Neuronal stem cell (in vitro differentiated cells): Measurements from ENCODE around the gene ZBTB45.
"Not testable (repeated sequence)": the region's sequence is repeated elsewhere in the genome, so short reads cannot be mapped to it uniquely, and the experiment has no call there.

Experiments used
- DNase-seq: peaks from one replicate; pipeline ENCODE4 v3.0.0-alpha.2; 2013; ENCODE audit warnings: low spot score
- H2AFZ ChIP-seq: one replicate; pipeline ENCODE4 v1.6.1; 2013; ENCODE audit warnings: mild to moderate bottlenecking, low read length, inconsistent platforms
- H2AK5ac ChIP-seq: 2 replicates; pipeline ENCODE4 v1.6.1; 2013; ENCODE audit warnings: low read depth, mild to moderate bottlenecking, inconsistent platforms, low read length, moderate library complexity, mixed read lengths
- H2BK120ac ChIP-seq: 2 replicates; pipeline ENCODE4 v1.6.1; 2013; ENCODE audit warnings: low read depth, mild to moderate bottlenecking, inconsistent platforms, low read length, moderate library complexity, mixed read lengths
- H2BK12ac ChIP-seq: one replicate; pipeline ENCODE4 v1.6.1; 2013; ENCODE audit warnings: low read length, inconsistent platforms
- H2BK15ac ChIP-seq: 2 replicates; pipeline ENCODE4 v1.6.1; 2013; ENCODE audit warnings: mild to moderate bottlenecking, low read length, inconsistent platforms, mixed read lengths
- H2BK5ac ChIP-seq: one replicate; pipeline ENCODE4 v1.6.1; 2013; ENCODE audit warnings: inconsistent platforms, mild to moderate bottlenecking, low read length, moderate library complexity
- H3K14ac ChIP-seq: one replicate; pipeline ENCODE4 v1.6.1; 2013; ENCODE audit warnings: low read length, inconsistent platforms
- H3K18ac ChIP-seq: 2 replicates; pipeline ENCODE4 v1.6.1; 2013; ENCODE audit warnings: low read length, inconsistent platforms
- H3K23ac ChIP-seq: 2 replicates; pipeline ENCODE4 v1.6.1; 2013; ENCODE audit warnings: low read depth, mild to moderate bottlenecking, mixed read lengths, low read length, inconsistent platforms; ENCODE audit not compliant: poor library complexity
- H3K27ac ChIP-seq: replicated peaks from 3 replicates; pipeline ENCODE4 v1.5.1; 2013; ENCODE audit warnings: low read length, inconsistent platforms
- H3K27me3 ChIP-seq, 3 experiments: 2 replicates each; pipeline ENCODE4 v1.6.1; 2013; ENCODE audit warnings: low read length in 3 of 3, mild to moderate bottlenecking in 2 of 3, inconsistent platforms in 1 of 3, low read depth in 1 of 3, mixed read lengths in 1 of 3, moderate library complexity in 1 of 3; ENCODE audit not compliant: control insufficient read depth in 3 of 3, insufficient read depth in 3 of 3
- H3K36me3 ChIP-seq, 2 donors: replicated peaks in 1 of 2; 2 replicates each; pipeline ENCODE4 v1.6.1; 2013; ENCODE audit warnings: low read length in 2 of 2; ENCODE audit not compliant: control insufficient read depth in 2 of 2, insufficient read depth in 2 of 2
- H3K4ac ChIP-seq: 2 replicates; pipeline ENCODE4 v1.6.1; 2013; ENCODE audit warnings: inconsistent platforms, mild to moderate bottlenecking, low read length, moderate library complexity
- H3K4me1 ChIP-seq, 2 donors: 1 replicate in 1 of 2; 2 replicates in 1 of 2; pipeline ENCODE4 v1.6.1; 2013; ENCODE audit warnings: low read length in 2 of 2, low read depth in 1 of 2; ENCODE audit not compliant: control insufficient read depth in 2 of 2, insufficient read depth in 1 of 2
- H3K4me2 ChIP-seq: one replicate; pipeline ENCODE4 v1.6.1; 2013; ENCODE audit warnings: mild to moderate bottlenecking, low read length, inconsistent platforms; ENCODE audit not compliant: insufficient read depth, poor library complexity, severe bottlenecking
- H3K4me3 ChIP-seq, 2 donors: 2 replicates each; pipeline ENCODE4 v1.5.1; 2013; ENCODE audit warnings: low read length in 2 of 2, mild to moderate bottlenecking in 2 of 2, inconsistent platforms in 1 of 2, moderate library complexity in 1 of 2
- H3K79me1 ChIP-seq: one replicate; pipeline ENCODE4 v1.6.1; 2013; ENCODE audit warnings: low read depth, mild to moderate bottlenecking, inconsistent platforms, low read length, moderate library complexity
- H3K9ac ChIP-seq: one replicate; pipeline ENCODE4 v1.6.1; 2013; ENCODE audit warnings: mild to moderate bottlenecking, low read depth, low read length, inconsistent platforms; ENCODE audit not compliant: poor library complexity
- H3K9me3 ChIP-seq, 2 donors: replicated peaks in 1 of 2; 2 replicates each; pipeline versions ENCODE3 to v1.6.1; 2013; ENCODE audit warnings: low read length in 2 of 2, mild to moderate bottlenecking in 2 of 2, inconsistent platforms in 1 of 2, low read depth in 1 of 2, mixed read lengths in 1 of 2, moderate library complexity in 1 of 2; ENCODE audit not compliant: control insufficient read depth in 2 of 2, insufficient read depth in 1 of 2
- H4K8ac ChIP-seq: one replicate; pipeline ENCODE4 v1.6.1; 2013; ENCODE audit warnings: low read depth, mild to moderate bottlenecking, inconsistent platforms, low read length, moderate library complexity
- H4K91ac ChIP-seq: one replicate; pipeline ENCODE4 v1.6.1; 2013; ENCODE audit warnings: low read length, low read depth, mild to moderate bottlenecking, inconsistent platforms; ENCODE audit not compliant: poor library complexity
- WGBS, 2 donors: extraction: QIAGEN DNeasy Blood & Tissue Kit; methylation state at CpG; one replicate each; pipeline ENCODE4 v1.1.7; 2013; ENCODE audit warnings: missing lambda C conversion rate in 2 of 2, mixed read lengths in 1 of 2; ENCODE audit not compliant: insufficient read length in 2 of 2, insufficient replicate concordance in 1 of 2; ENCODE audit errors: extremely low coverage in 2 of 2; 5-methylcytosine and 5-hydroxymethylcytosine counted together

The ZBTB45 gene

GRCh38 chr19:58484349-58484748, 35.3 kb downstream of the ZBTB45 start:
- not testable (repeated sequence) for DNase-seq, H3K4me2 ChIP-seq, H3K4me3 ChIP-seq, H2AFZ ChIP-seq, H3K4me1 ChIP-seq, H2BK5ac ChIP-seq, H2BK15ac ChIP-seq, H2BK12ac ChIP-seq, H4K91ac ChIP-seq, H3K27me3 ChIP-seq, H3K4ac ChIP-seq, H3K18ac ChIP-seq, H3K27ac ChIP-seq, H2AK5ac ChIP-seq, H2BK120ac ChIP-seq, H3K9me3 ChIP-seq, H3K23ac ChIP-seq, H3K14ac ChIP-seq, H4K8ac ChIP-seq, H3K9ac ChIP-seq, H3K79me1 ChIP-seq
- H3K36me3 ChIP-seq = peaks cover 9 to 22% of the 10 kb centered on the region in 2 donors
- WGBS, 2 donors = 100% methylated on average over 1 of the region's 5 CpGs; no CpG with 5 or more reads in 1 of the 2 donors

DNA sequence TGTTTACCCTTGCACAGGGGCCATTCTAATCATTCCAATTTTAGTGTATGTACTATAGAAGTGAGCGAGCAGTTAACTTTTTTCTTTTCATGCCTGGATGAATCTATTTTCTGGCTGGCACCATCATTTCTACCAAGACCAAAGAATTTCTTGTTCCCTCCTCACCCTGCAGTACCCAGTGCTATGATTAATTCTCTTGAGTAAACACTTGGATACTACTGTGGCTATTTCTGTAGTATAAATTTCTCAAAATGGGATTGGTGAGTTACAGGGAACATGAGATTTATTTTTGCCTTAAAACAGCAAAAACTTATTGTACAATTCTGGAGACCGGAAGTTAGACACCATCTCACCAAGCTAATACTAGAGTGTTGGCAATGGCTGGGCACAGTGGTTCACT, 35.8 kb downstream of the ZBTB45 start:
- no peak overlapping the region for H3K23ac ChIP-seq
- H2BK15ac ChIP-seq = no peak overlapping the region
- no peak overlapping the region for H2BK120ac ChIP-seq
- no CpG with 5 or more reads among the region's 2 CpGs for WGBS, 2 donors
- H3K9me3 ChIP-seq = no peaks in the 10 kb centered on the region
- H3K36me3 ChIP-seq = peaks cover 9 to 28% of the 10 kb centered on the region in 2 donors
- H3K27ac ChIP-seq = no peak overlapping the region
- no peak overlapping the region for H2AK5ac ChIP-seq
- no peaks in the 10 kb centered on the region for H3K27me3 ChIP-seq
- H3K4me3 ChIP-seq = no peak overlapping the region
- no peak overlapping the region for H2BK5ac ChIP-seq
- no peak overlapping the region for H4K8ac ChIP-seq
- H3K18ac ChIP-seq = no peak overlapping the region
- no peak overlapping the region for H3K4ac ChIP-seq
- no peak overlapping the region for H2AFZ ChIP-seq
- H3K79me1 ChIP-seq = peaks cover 2% of the 10 kb centered on the region
- no peak for DNase-seq
- no peak overlapping the region for H3K14ac ChIP-seq
- no peak overlapping the region for H4K91ac ChIP-seq
- H2BK12ac ChIP-seq = no peak overlapping the region
- H3K4me2 ChIP-seq = no peak overlapping the region
- H3K9ac ChIP-seq = no peak overlapping the region
- H3K4me1 ChIP-seq = no peaks in the 10 kb centered on the region

DNA sequence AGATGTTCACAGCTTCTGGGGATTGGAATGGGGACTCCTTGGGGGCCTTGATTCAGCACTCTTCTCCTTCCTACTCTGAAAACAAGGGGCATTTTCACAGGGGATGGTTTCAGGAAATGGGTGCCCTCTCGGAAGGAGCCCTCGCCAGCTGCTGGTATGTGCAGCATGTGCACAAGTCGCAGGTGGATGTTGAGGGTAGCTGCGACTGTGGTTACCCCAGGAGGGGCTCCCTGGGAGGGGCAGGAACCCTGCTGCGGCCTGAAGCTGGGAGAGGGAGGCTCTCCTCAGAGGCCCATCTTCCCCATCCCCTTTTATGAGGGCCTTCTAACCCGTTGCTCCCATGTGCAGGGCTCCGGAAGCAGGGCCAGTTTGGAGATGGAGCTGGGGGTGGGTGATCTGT, 37.2 kb downstream of the ZBTB45 start:
- H3K27ac ChIP-seq = no peak overlapping the region
- DNase-seq = no peak
- H2BK12ac ChIP-seq = no peak overlapping the region
- no peaks in the 10 kb centered on the region for H3K4me1 ChIP-seq
- no peak overlapping the region for H2BK15ac ChIP-seq
- H3K4ac ChIP-seq = no peak overlapping the region
- H3K79me1 ChIP-seq = peaks cover 2% of the 10 kb centered on the region
- H3K4me3 ChIP-seq = no peak overlapping the region
- no peak overlapping the region for H3K9ac ChIP-seq
- H2AK5ac ChIP-seq = no peak overlapping the region
- peaks cover 11 to 37% of the 10 kb centered on the region in 2 donors for H3K36me3 ChIP-seq
- no peak overlapping the region for H2BK5ac ChIP-seq
- no peak overlapping the region for H3K14ac ChIP-seq
- H3K23ac ChIP-seq = no peak overlapping the region
- H2BK120ac ChIP-seq = no peak overlapping the region
- H3K9me3 ChIP-seq = no peaks in the 10 kb centered on the region
- H4K8ac ChIP-seq = no peak overlapping the region
- H2AFZ ChIP-seq = no peak overlapping the region
- H3K4me2 ChIP-seq = no peak overlapping the region
- no peak overlapping the region for H4K91ac ChIP-seq
- H3K18ac ChIP-seq = no peak overlapping the region
- H3K27me3 ChIP-seq = no peaks in the 10 kb centered on the region
- no CpG with 5 or more reads among the region's 7 CpGs for WGBS, 2 donors

DNA sequence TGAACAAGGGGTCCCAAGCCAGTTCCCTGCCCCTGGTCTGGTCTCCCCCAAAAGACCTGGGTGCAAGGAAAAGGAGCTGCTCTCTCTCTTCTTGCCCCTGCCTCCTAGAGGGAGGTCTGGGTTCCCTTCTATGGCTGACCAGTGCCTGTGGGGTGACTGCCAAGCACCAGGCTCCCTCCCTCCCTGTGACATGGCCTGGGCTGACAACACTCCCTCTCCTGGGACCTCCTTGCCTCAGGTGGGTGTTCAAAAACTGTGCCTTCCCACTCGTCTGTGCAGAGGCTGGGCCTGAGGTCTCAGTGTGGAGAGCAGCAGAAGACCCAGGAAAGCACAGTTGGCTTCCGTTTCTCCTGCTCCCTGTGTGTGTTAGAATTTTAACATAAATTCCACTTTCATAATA, 38.8 kb downstream of the ZBTB45 start:
- no peaks in the 10 kb centered on the region for H3K9me3 ChIP-seq
- H2AK5ac ChIP-seq = no peak overlapping the region
- peaks cover 3 to 10% of the 10 kb centered on the region in 2 donors for H3K4me1 ChIP-seq
- H3K27me3 ChIP-seq = no peaks in the 10 kb centered on the region
- no CpG with 5 or more reads among the region's 2 CpGs for whole genome bisulfite sequencing, 2 donors
- no peak overlapping the region for H3K9ac ChIP-seq
- peaks cover 2% of the 10 kb centered on the region for H3K79me1 ChIP-seq
- H2BK5ac ChIP-seq = no peak overlapping the region
- H4K91ac ChIP-seq = no peak overlapping the region
- H2BK12ac ChIP-seq = no peak overlapping the region
- H3K14ac ChIP-seq = no peak overlapping the region
- H2BK15ac ChIP-seq = no peak overlapping the region
- no peak overlapping the region for H2AFZ ChIP-seq
- H3K27ac ChIP-seq = no peak overlapping the region
- no peak overlapping the region for H3K18ac ChIP-seq
- H3K23ac ChIP-seq = no peak overlapping the region
- H3K36me3 ChIP-seq = peaks cover 11 to 39% of the 10 kb centered on the region in 2 donors
- no peak overlapping the region for H3K4me2 ChIP-seq
- DNase-seq = no peak
- H3K4me3 ChIP-seq = no peak overlapping the region
- H3K4ac ChIP-seq = no peak overlapping the region
- no peak overlapping the region for H4K8ac ChIP-seq
- H2BK120ac ChIP-seq = no peak overlapping the region
